Astrocyte of the cerebellum (primary cell): ENCODE results near the gene CLCN1.
"Not testable (repeated sequence)": the region's sequence is repeated elsewhere in the genome, so short reads cannot be mapped to it uniquely, and the experiment has no call there.

ENCODE experiments used
- DNase-seq: peaks from one replicate; pipeline ENCODE4 v3.0.0-alpha.2; 2011; ENCODE audit warnings: low read depth
- H3K4me3 ChIP-seq: 2 replicates; pipeline ENCODE4 v1.5.1; 2011; ENCODE audit warnings: mild to moderate bottlenecking, low read depth, low read length, moderate library complexity
- in situ Hi-C: cut with HindIII; loops from 2 replicates; pipeline ENCODE4 v1.10.0; 2017; ENCODE audit warnings: low sequenced_read_pairs
- TF ChIP-seq, protein P1 (sequence below): IDR thresholded peaks from 2 replicates; pipeline ENCODE4 v1.5.1; 2012; ENCODE audit warnings: low read length, low read depth, moderate library complexity, mild to moderate bottlenecking; ENCODE audit errors: missing control alignments

The CLCN1 gene

DNA sequence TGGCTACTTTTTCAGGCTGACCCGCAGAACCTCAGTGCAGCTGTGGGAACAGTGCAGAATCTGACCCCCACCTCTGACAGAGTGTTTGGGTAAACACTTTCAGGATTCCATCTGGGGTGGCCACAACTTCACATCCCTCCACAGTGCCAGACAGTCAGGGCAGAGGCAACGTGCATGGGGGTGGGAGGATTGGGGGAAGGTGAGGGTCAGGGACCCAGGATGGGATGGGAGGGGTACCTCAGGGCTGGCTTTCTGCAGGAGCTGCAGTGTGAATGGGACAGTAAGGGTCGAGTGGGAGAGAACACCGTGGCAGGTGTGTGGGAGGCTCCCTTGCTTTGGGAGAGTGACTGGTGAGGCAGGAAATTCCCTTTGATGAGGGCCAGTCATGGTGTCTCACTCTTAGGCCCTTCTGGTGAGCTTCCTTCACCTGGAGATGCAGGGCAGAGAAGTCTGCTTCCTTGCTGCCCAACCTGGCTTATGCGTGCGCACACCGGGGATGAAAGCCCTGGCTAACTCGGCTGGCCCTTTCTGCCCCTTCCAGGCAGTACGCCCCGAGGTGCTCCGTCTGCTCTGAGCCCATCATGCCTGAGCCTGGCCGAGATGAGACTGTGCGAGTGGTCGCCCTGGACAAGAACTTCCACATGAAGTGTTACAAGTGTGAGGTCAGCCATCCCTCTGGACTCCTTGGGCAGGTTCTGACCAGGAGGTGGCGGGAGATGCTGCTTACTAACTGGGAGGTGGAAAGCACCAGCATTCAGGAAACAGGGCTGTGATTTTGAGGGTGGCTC is 73.6 kb downstream of the CLCN1 start:
- TF ChIP-seq, protein P1, sequence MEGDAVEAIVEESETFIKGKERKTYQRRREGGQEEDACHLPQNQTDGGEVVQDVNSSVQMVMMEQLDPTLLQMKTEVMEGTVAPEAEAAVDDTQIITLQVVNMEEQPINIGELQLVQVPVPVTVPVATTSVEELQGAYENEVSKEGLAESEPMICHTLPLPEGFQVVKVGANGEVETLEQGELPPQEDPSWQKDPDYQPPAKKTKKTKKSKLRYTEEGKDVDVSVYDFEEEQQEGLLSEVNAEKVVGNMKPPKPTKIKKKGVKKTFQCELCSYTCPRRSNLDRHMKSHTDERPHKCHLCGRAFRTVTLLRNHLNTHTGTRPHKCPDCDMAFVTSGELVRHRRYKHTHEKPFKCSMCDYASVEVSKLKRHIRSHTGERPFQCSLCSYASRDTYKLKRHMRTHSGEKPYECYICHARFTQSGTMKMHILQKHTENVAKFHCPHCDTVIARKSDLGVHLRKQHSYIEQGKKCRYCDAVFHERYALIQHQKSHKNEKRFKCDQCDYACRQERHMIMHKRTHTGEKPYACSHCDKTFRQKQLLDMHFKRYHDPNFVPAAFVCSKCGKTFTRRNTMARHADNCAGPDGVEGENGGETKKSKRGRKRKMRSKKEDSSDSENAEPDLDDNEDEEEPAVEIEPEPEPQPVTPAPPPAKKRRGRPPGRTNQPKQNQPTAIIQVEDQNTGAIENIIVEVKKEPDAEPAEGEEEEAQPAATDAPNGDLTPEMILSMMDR, result no peak
- DNase-seq, result no peak
- in situ Hi-C loops, result no loop called here
- no peak overlapping the region for H3K4me3 ChIP-seq

DNA sequence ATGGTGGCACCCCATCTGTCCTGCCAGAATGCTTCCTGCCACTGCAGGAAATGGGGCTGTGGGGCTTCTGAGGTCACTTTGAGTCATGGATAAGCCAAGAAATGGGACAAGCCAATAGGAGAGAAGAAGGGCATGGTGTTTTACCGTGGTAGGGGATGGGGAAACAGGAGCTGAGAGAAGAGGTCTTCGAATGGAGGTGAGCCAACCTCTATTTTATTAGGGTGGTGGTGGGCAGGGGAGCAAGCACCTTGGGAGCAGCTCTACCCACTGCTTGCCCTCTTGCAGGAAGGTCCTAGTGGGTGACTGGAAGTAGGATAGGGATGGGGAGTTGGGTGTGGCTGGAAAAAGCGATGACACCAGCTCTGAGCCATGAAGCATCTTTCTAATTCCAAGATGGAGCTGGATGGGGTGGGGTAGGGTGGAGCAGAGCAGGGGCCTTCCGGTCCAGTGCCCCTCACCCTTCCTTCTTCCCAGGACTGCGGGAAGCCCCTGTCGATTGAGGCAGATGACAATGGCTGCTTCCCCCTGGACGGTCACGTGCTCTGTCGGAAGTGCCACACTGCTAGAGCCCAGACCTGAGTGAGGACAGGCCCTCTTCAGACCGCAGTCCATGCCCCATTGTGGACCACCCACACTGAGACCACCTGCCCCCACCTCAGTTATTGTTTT is 74.3 kb downstream of the CLCN1 start:
- TF ChIP-seq, protein P1, result no peak
- in situ Hi-C loops, result no loop called here
- no peak overlapping the region for H3K4me3 ChIP-seq
- no peak for DNase-seq

DNA sequence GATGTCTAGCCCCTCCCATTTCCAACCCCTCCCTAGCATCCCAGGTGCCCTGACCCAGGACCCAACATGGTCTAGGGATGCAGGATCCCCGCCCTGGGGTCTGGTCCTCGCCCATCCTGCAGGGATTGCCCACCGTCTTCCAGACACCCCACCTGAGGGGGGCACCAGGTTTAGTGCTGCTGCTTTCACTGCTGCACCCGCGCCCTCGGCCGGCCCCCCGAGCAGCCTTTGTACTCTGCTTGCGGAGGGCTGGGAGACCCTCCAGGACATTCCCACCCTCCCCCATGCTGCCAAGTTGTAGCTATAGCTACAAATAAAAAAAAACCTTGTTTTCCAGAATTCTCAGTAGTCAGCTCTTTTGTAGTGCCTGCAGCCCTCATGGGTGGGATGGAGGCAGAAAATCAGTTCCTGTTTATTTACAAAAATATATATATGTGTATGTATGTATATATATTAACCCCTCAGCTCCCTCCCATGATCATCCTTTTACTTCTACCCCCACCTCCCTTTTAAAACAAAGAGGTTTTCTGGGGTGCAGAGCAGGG is 74.9 kb downstream of the CLCN1 start:
- no peak overlapping the region for H3K4me3 ChIP-seq
- TF ChIP-seq, protein P1, result no peak
- in situ Hi-C loops, result no loop called here
- DNase-seq, result no peak

DNA sequence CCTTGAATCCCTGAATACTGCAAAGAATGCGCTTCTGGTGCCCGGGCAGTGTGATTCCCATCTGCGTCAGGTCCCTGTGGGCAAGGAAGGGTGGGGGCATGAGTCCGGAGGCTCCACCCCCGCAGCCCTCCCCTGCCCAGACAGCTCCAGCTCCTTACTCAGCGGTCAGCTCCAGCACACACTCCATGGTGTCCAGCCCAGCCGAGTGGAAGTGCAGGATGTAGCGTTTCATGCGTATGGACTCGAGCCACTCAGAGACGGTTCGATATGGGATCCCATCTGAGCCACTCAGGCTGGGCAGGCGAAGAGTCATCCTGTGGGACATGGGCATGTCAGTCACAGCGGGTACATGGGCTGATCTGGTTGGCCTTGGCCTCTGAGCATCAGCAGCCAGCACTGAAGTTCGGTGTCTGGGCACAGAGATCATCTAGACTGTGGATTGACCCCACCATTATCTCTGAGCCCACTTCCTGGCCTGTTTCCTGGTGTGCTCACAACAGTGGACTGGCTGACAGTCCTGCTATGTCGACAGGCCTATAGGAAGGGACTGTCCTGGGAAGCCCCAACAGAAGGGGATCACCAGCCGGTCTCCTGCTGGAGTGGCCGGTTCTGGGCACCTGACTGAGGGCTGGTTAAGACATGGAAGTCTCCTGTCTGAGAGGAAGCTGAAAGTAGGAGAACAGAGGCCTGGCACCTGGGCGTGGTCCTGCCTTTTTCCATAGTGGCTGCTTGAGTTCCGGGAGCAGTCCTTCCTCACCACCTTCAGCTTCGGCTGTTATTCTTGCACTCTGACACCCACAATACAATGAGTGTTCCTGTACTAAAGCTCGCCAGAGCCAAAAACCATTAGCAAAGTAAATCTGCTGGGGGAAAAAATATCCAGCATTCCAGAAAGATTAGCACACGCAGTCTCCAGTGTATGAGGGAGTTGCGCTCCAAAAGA is 75.8 kb downstream of the CLCN1 start:
- in situ Hi-C loops, result no loop called here

DNA sequence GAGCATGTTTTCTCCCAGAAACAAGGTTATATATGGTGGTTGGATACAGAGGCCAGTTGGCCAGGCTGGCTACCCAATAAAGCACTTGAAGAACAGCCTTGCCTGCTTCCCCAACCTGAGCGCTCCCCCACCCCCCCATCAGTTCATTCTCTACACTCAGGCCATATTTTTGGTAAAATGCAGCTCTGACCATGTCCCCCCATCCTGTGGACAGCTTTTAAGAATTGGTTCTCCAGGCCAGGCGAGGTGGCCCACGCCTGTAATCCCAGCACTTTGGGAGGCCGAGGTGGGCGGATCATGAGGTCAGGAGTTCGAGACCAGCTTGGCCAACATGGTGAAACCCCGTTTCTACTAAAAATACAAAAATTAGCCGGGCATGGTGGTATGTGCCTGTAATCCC is 76.5 kb downstream of the CLCN1 start:
- in situ Hi-C loops, H3K4me3 ChIP-seq, DNase-seq: not testable (repeated sequence)

More for the DNA sequence above, 75.8 kb downstream of the CLCN1 start:
- H3K4me3 ChIP-seq, result no peak overlapping the region
- peak; percentile 64 for DNase-seq
- TF ChIP-seq, protein P1, result no peak

DNA sequence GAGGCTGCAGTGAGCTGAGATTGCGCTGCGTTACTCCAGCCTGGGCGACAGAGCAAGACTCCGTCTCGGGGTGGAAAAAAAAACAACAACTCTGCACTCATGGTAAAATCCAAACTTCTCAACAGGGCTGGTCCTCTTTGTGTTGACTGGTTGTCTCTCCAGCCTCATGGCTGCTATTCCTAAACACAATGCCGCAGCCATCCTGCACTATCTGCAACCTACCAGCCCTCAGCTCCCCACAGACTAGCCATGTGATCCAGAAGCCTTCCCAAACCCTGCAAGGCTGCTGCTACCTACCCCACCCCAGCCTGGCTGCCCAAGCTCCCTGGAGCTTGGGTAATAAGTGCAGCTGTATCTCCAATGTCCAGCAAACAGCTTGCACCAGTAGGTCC is 77.0 kb downstream of the CLCN1 start:
- TF ChIP-seq, protein P1, result no peak
- no peak for DNase-seq
- H3K4me3 ChIP-seq, result no peak overlapping the region
- in situ Hi-C loops, result no loop called here
